ENCODE results near the gene KRTAP10-8. TPM values are rescaled to one million over a fixed set of nuclear protein-coding genes. Genes with fewer than 3 reads are reported as not detected.
"Not testable (repeated sequence)": the region's sequence is repeated elsewhere in the genome, so short reads cannot be mapped to it uniquely, and the experiment has no call there.

KRTAP10-8 gene, protein sequence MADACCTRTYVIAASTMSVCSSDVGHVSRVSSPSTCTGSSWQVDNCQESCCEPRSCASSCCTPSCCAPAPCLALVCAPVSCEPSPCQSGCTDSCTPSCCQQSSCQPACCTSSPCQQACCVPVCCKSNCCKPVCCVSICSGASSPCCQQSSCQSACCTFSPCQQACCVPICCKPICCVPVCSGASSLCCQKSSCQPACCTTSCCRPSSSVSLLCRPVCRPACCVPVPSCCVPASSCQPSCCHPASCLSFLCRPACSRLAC
- total RNA-seq, result not detected
- long read RNA-seq, result 0 reads

DNA sequence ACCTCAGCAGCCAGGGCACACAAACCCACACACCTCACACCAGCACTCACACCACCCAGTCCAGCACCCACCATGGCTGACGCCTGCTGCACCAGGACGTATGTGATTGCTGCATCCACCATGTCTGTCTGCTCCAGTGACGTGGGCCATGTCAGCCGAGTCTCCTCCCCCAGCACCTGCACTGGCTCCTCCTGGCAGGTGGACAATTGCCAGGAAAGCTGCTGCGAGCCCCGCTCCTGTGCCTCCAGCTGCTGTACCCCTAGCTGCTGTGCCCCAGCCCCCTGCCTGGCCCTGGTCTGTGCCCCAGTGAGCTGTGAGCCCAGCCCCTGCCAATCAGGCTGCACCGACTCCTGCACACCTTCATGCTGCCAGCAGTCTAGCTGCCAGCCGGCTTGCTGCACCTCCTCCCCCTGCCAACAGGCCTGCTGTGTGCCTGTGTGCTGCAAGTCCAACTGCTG is at the start of gene KRTAP10-8:
TSS of gene KRTAP10-8 (plus strand) at position 51 of the 458 bp plus-strand sequence. CDS start at position 73, 22 bp downstream.
- DNase-seq (ENCODE audit: low spot score), result no peak
- intact Hi-C loops (cut with DNase I), result no loop called here

DNA sequence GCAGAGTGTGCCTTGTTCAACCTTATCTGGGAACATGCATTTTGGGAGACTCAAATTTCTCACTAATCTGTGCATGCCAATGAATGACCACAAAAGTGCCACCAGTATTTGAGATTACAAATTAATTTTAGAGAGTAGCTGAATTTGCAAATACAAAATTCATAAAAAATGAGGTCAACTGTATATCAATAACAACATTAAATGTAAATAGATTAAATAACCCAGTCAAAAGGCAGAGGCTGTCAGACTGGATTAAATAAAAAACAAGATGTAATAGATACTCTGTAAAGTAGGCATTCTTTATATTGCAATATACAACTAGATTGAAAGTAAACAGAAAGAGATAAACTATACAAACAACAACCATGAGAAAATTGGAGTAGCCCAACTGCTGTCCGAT is 47.8 kb upstream of the KRTAP10-8 start:
- no peak for DNase-seq (ENCODE audit: low spot score)
- intact Hi-C loops (cut with DNase I), result no loop called here

DNA sequence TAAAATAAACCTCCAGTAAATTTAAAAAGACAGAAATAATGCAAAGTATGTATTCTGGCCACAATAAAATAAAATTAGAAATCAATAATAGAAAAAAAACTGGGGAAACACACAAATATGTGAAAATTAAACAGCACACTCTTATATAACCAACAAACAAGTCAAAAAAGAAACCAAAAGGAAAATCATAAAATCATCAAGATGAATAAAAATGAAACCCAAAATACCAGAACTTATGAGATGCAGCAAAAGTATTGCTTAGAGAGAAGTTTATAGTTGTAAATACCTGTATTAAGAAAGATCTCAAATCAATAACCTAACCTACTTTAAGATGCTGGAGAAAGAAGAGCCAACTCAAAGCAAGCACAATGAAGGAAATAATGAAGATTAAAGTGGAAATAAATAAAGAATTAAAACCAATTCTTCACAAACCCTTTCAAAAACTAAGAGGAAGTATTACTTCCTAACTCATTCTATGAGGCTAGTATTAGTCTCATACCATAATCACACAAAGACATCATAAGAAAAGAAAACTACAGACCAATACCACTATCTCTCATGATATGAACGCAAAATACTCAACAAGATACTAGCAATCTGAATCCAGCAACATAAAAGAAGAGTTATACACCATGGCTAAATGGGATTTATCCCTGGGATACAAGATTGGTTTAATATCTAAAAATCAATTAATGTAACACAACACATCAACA is 46.8 kb upstream of the KRTAP10-8 start:
- DNase-seq (ENCODE audit: low spot score), result no peak
- intact Hi-C loops (cut with DNase I), result no loop called here

DNA sequence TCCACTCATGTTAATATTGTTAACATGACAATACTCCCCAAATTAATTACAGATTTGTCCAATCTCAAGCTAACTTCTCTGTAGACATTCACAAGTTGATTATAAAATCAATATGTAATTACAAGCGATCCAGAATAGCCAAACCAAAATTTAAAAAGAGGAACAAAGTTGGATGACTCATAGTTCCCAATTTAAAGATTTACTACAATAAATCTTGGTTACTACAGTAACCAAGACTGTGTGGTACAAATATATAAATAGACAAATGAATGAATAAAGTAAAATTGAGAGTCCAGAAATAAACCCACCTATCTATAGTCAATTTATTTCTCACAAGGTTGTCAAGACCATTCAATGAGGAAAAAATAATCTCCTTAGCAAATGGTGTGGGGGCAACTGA is 45.5 kb upstream of the KRTAP10-8 start:
- intact Hi-C loops (cut with DNase I), result no loop called here
- DNase-seq (ENCODE audit: low spot score), result no peak

DNA sequence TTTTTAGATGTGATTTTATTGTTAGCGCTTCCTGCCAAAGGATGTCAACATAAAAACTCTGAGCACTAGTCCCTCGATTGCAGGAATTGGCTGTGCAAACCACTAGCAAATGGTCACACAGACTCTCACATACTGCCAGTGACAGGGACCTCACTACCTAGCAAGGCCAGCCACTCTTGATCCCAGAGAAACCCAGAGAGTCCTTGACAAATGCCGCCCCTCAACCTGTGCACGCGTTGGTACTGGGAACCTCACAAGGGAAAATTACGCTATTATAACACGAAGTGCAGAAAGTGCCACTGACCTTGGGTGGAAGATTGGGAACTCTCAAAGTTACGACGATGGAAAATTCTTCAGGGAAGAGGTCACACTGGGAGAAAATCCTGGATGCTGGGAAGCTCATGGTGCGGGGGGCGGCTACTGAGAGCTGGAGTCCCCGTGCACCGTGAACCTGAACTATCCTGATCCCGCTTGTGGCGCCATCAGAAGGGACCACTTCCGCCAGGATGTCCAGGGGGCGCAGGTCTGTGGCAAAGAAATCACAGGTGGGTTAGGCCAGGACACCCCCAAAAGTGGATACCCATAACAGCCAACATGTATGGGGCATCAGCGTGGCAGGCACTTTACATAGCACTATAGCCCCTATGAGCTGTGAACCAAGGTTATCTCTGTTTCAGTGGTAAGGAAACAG is 44.3 kb upstream of the KRTAP10-8 start:
- intact Hi-C loops (cut with DNase I), result no loop called here
- no peak for DNase-seq (ENCODE audit: low spot score)

DNA sequence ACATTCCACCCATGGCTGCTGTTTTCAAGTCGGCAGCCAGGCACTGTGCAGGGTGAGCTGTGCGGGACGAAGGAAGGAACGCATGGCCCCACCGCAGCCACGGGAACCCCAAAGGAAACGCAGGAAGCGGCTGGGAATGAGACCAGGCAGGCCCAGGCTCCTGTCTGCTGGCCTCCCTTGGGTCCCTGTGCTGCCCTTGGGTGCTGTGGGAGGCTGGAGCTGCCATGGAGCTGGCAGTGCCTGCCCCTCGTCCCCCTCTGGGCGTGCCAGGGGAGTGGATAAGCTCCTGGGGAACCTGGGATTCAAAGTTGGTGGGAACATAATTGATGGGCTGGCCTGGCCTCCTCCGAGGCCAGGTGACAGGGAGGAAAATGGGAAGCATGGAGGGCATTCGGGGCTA is 43.6 kb upstream of the KRTAP10-8 start:
- DNase-seq (ENCODE audit: low spot score), result no peak
- intact Hi-C loops (cut with DNase I), result no loop called here

DNA sequence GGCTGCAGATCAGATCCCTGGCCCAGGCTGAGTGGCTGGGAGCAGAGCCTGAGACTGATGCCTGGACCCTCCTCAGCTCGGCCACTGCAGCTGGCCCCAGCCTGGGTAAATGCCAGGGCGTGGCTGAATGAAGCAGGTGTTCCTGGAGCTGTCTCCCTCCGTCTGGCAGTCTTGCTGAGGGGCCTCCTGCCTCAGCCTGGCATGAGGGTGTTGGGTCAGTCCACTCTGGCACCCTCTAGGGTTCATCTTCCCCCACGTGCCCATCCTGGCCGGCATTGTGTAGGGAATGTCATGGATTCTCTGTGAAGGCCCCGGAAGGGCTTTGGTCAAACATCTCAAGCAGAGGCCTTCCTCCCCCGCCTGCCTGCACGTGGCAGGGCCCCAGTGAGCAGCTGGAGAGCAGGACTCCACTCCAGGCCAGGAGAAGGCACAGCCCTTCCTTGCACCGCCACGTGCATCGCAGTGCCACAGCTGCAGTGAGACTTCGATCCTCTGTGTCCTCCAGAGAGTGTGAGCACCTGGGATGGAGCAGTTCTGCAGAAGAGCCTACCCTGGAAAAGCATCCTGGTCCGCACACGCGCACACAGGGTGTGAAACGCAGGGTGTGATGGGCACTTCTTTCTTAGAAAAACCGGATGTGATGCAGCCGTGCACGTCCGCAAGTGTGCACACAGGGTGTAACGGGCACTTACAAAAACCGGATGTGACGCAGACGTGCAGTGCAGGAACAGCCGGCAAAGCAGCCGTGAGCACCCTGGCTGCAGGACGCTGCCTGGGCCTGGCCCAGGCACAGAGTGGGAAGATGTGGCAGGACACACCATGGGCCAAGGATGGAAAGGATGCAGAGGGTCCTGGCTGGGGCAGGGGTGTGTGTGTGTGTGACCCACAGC is 43.0 kb upstream of the KRTAP10-8 start:
- DNase-seq (ENCODE audit: low spot score), result no peak
- intact Hi-C loops (cut with DNase I), result no loop called here

DNA sequence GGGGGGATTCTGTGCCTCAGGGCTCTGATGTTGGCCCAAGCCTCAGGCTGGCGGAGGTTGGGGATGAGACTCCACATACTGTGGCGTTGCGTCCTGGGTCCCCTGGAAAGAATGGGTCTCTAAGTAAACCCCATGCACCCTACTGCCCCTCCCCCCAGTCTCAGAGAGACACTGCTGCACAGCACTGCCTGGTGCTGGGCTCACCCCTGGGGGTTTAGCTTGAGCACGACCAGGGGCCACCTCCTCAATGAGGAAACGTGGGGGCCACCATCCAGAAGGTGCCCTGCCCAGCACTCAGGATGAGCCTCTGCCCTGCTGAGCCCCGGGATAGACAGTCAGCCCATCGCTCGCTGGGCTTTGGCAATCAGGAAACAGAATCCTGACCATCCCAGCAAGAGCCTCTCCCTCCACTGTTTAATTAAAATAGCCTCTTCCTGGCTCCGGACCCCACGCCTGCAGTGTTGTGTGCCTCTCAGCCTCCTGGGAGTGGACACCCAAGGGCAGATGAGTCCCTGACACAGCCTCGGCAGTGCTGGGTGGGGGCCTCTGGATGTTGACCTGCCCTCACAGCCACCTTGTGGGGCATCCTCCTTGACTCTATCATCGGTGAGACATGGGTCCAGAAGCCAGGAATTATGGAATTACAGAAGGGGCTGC is 41.9 kb upstream of the KRTAP10-8 start:
- DNase-seq (ENCODE audit: low spot score), result no peak
- intact Hi-C loops (cut with DNase I), result no loop called here

DNA sequence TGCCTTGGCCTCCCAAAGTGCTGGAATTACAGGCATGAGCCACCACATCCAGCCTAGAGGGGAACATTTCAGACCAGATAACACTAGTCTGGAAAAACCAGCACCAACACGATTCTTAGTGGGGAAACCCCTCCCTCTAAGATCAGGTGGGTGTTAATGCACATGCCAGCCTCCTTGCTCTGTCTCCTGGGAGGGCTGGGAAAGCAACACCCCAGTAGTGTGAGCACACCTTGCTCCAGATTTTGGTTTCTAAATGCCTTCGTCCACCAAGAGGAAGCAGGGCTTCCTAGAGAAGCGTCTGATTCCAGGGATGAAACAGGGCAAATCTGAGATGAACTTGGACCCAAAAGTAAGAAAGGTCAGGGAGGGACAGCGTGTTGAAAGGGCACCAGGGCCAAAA is 40.6 kb upstream of the KRTAP10-8 start:
- intact Hi-C loops (cut with DNase I), result no loop called here
- DNase-seq (ENCODE audit: low spot score), result no peak

DNA sequence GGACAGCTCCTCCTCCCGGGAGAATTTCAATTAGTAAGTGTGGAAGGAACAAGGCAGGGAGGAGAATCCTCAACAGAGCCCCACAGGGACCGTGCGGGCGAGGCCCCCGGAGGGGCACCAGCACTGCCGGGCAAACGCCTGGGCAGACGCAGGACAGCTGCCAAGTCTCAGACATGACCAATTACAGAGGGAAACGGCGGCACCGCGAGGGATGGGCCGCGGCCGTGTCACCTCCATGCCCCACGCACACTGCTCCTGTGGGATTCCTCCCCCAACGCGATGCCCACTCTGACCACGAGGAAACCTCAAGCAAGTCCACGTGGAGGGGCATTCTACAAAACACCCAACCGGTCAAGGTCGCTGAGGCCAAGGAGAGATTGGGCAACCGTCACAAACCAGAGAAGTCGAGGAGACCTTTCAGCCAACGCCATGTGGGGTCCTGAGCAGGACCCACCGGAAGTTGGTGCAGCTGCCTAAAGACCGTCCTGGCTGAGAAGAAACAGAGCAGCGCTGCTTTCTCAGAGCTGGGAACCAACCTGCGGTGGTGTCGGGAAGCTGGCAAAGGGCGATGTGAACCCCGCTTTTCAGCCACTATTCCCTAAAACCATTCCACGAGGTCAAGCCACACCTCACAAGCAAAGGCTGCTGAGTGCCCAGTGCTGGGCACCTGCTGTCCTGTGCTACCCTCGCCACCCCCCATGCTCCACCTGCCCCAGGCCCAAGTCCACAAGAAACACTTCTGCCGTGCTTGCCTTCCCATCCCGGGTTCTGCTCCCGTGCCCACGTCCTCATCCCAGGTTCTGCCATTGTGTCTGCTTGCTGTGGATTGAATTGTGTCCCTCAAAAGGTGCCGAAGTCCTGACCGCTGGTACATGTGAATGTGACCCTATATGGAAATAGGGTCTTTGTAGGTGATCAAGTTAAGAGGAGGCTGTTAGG is 39.8 kb upstream of the KRTAP10-8 start:
- no peak for DNase-seq (ENCODE audit: low spot score)
- intact Hi-C loops (cut with DNase I), result no loop called here

DNA sequence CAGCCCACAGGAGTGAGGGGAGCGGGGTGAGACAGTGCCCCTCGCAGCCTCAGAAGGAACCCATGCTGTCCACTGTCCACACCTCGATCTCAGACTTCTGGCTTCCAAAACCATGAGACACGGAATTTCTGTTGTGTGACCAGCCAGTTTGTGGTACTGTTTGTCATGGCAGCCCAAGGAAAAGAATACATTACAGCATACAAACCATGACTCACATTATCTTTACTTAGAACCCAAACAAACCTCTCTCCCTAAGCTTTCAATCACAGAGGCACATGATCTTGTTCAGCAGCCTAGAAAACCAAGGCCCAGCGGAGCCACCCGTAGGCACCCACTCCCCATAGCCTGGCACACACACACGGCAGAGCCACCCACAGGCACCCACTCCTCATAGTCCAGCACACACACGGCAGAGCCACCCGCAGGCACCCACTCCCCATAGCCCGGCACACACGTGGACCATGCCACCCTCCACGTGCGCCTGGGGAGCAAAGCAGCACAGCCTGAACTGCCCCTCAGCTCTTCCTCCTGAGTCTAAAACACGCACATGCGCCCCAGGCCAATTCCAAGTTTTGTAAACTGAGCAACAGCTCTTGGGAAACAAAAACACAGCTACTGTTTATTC is 38.8 kb upstream of the KRTAP10-8 start:
- no peak for DNase-seq (ENCODE audit: low spot score)

DNA sequence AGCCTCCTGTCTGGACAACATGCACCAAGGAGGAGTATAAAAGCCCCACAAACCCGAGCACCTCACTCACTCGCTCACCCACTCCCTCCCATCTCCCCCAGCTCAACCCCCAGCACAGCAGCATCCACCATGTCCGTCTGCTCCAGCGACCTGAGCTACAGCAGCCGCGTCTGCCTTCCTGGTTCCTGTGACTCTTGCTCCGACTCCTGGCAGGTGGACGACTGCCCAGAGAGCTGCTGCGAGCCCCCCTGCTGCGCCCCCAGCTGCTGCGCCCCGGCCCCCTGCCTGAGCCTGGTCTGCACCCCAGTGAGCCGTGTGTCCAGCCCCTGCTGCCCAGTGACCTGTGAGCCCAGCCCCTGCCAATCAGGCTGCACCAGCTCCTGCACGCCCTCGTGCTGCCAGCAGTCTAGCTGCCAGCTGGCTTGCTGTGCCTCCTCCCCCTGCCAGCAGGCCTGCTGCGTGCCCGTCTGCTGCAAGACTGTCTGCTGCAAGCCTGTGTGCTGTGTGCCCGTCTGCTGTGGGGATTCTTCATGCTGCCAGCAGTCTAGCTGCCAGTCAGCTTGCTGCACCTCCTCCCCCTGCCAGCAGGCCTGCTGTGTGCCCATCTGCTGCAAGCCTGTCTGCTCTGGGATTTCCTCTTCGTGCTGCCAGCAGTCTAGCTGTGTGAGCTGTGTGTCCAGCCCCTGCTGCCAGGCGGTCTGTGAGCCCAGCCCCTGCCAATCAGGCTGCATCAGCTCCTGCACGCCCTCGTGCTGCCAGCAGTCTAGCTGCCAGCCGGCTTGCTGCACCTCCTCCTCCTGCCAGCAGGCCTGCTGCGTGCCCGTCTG is 38.0 kb upstream of the KRTAP10-8 start, which contains the start of gene KRTAP10-4:
TSS of gene KRTAP10-4 (plus strand) at position 100 of the 827 bp plus-strand sequence. CDS start at position 130, 30 bp downstream.
- DNase-seq (ENCODE audit: low spot score); intact Hi-C loops (cut with DNase I): not testable (repeated sequence)

More for the DNA sequence above, 38.8 kb upstream of the KRTAP10-8 start:
- intact Hi-C loops (cut with DNase I), result no loop called here

DNA sequence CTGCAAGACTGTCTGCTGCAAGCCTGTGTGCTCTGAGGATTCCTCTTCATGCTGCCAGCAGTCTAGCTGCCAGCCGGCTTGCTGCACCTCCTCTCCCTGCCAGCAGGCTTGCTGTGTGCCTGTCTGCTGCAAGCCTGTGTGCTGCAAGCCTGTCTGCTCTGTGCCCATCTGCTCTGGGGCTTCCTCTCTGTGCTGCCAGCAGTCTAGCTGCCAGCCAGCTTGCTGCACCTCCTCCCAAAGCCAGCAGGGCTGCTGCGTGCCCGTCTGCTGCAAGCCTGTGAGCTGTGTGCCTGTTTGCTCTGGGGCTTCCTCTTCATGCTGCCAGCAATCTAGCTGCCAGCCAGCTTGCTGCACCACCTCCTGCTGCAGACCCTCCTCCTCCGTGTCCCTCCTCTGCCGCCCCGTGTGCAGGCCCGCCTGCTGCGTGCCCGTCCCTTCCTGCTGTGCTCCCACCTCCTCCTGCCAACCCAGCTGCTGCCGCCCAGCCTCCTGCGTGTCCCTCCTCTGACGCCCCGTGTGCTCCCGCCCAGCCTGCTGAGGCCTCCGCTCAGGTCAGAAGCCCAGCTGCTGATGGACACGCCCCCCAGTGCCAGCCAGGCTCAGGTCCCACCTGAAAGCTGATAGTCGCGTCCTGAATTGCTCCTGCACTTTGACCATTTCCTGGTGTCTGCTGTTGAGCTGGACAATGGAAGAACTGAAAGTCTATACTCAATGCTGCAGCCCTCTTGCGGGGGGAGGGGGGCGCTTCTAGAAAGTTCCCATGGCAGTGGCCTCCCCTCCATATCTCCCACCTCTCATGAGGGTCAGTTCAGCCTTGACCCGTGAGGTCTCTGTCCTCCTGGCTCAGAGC is 37.2 kb upstream of the KRTAP10-8 start:
- intact Hi-C loops (cut with DNase I), result no loop called here
- DNase-seq (ENCODE audit: low spot score), result no peak

DNA sequence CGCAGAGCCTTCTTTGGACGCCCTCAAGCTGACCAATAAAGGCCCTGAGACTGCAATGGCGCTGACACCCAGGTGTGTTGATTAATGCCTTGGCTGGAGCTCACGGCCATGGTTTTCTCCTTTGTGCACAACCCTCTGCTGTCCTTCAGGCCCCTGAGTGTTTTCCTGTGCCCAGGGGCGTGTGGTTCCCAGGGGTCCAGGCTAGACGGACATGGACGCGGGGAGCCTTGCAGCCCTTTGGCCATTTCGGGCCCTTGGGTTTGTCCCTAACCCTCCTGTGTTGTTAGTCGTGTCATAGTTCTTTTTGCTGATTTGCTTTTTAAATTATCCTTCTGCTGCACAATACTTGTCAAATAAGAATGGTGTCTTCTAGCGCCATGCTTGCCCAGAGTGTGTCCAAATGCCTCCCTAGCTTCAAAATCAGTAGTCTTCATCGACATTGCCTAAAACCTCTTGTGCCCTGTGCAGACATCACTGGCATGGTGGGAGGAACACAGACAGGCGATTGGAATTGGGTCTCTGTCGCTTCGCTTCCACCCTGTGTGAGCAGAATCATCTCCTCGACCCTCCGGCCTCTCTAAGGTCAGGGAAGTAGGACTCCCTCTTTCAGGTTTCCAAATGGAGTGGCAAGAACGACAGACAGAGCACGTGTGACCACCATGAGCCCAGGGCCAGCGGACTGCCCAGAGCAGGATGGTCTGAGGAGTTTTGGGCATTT is 36.4 kb upstream of the KRTAP10-8 start:
- intact Hi-C loops (cut with DNase I), result no loop called here
- DNase-seq (ENCODE audit: low spot score), result no peak

DNA sequence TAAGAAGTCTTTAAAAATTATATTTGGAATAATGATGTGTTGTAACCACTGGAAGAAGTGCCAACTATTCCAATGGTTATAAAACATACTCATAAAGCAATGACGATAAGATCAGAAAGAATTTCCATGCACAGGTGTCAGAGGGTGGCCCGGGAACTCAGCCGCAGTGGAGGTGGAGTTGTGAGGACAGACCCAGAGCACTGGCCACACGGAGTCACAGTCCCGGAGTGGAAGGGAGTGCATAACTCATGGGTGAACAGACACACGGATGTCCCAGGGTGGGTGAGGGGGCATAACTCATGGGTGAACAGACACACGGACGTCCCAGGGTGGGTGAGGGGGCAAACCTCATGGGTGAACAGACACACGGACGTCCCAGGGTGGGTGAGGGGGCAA is 35.9 kb upstream of the KRTAP10-8 start:
- no peak for DNase-seq (ENCODE audit: low spot score)
- intact Hi-C loops (cut with DNase I), result no loop called here
